ENCODE data around the gene ORAI1.

- TF ChIP-seq GATA2 (IDR thresholded peaks at IDR 0.05; ENCODE audit: low read depth, low read length): no peak
- no peak for TF ChIP-seq GATA3 (IDR thresholded peaks at IDR 0.05; ENCODE audit: low read depth, low read length)
Measured at GRCh38 chr12:121657305-121658008, 31.1 kb downstream of the ORAI1 start.
